Body of pancreas (tissue), 4 donors: ENCODE data around the gene CRK. TPM values are rescaled to one million over a fixed set of nuclear protein-coding genes. Genes with fewer than 3 reads are reported as not detected.

Source experiments
- ATAC-seq: fragments of 150-250 bp; one replicate; pipeline ENCODE4 v1.9.1; 2016
- DNase-seq, 4 donors: peaks; one replicate each; pipeline ENCODE4 v3.0.0-alpha.2; 2019
- H3K27ac ChIP-seq, 4 donors: fragments of 200-600 bp; sonication (generic); 1 replicate in 3 of 4; 2 replicates in 1 of 4; pipeline versions ENCODE4 v1.5.1 to v1.6.1; 2016 to 2019; ENCODE audit warnings: mild to moderate bottlenecking in 1 of 4, mixed read lengths in 1 of 4, moderate library complexity in 1 of 4
- H3K27me3 ChIP-seq, 2 donors: fragments of 200-600 bp; sonication (generic); one replicate each; pipeline ENCODE4 v1.6.0; 2016; ENCODE audit warnings: mild to moderate bottlenecking in 1 of 2
- H3K36me3 ChIP-seq, 2 donors: fragments of 200-600 bp; sonication (generic); replicated peaks in 1 of 2; 2 replicates each; pipeline ENCODE4 v1.5.1; 2016; ENCODE audit warnings: low read depth in 2 of 2; ENCODE audit not compliant: insufficient read depth in 1 of 2
- H3K4me1 ChIP-seq: fragments of 200-600 bp; sonication (generic); one replicate; pipeline ENCODE4 v1.6.0; 2016
- H3K4me3 ChIP-seq, 2 donors: fragments of 200-600 bp; sonication (generic); 1 replicate in 1 of 2; 2 replicates in 1 of 2; pipeline ENCODE4 v1.5.1; 2016 to 2019
- H3K9me3 ChIP-seq, 3 donors: fragments of 200-600 bp; sonication (generic); 1 replicate in 2 of 3; 2 replicates in 1 of 3; pipeline ENCODE4 v1.5.1; 2016
- CTCF ChIP-seq, 7 experiments: fragments of 450-650 bp in 4 of 7; fragments of 200-600 bp in 3 of 7; sonication (generic) in 3 of 7; IDR thresholded peaks; one replicate each; pipeline ENCODE4 v1.5.1; 2016 to 2019; ENCODE audit warnings: antibody characterized with exemption in 7 of 7
- POLR2A ChIP-seq, 3 donors: fragments of 450-650 bp; IDR thresholded peaks; one replicate each; pipeline ENCODE4 v1.6.1; 2016; ENCODE audit warnings: antibody characterized with exemption in 3 of 3, mild to moderate bottlenecking in 2 of 3
- WGBS, 2 donors: methylation state at CpG; one replicate each; pipeline ENCODE4 v1.1.5; 2017; 5-methylcytosine and 5-hydroxymethylcytosine counted together
- intact Hi-C: fragments of 100-400 bp; cut with DNase I; formaldehyde crosslinking; loops from one replicate; pipeline ENCODE4 v1.15.1; 2023
- total RNA-seq, 2 donors: library from RNA; depleted of rRNA; stranded (reverse); fragments of >200 nt; gene quantifications; one replicate each; pipeline ENCODE4 v1.1.0, GENCODE V29; 2016

CRK gene
- total RNA-seq, result 10 to 100 TPM; 27.7 to 35.5 TPM

- ATAC-seq, result peak; percentile 91
- Histone ChIP-seq H3K27me3 (no peaks in the 10 kb centered on the region), H3K4me3 (peak within 1 kb of the TSS; percentile 77 to 94), H3K9me3 (no peaks in the 10 kb centered on the region), H3K4me1 (peaks cover 60% of the 10 kb centered on the region), H3K36me3 (no peaks in the 10 kb centered on the region), H3K27ac (peak within 1 kb of the TSS; percentile 95 to 97 (median 96))
- intact Hi-C loops, result no loop called here
- 1 to 3% methylated on average over 6 to 84 of the region's 93 CpGs for WGBS, 2 donors
- peak; percentile 96 to 98 (median 97) for DNase-seq
- TF ChIP-seq POLR2A (IDR thresholded peaks at IDR 0.05), result peak; percentile 91 to 95 (median 95)
- TF ChIP-seq CTCF (IDR thresholded peaks at IDR 0.05), result no peak
Observed at GRCh38 chr17:1455797-1456599, at the start of gene CRK. CRK (minus strand) TSS chr17:1456232; CDS start chr17:1456117, 115 bp downstream.

- Histone ChIP-seq H3K9me3 (no peaks in the 10 kb centered on the region), H3K36me3 (peaks cover 0 to 3% of the 10 kb centered on the region in 2 donors), H3K4me1 (no peaks in the 10 kb centered on the region), H3K4me3 (no peak overlapping the region), H3K27me3 (no peaks in the 10 kb centered on the region), H3K27ac (no peak overlapping the region)
- intact Hi-C loops, result no loop called here
- DNase-seq (no peak), ATAC-seq (no peak)
- 85 to 89% methylated on average over 5 of the region's 5 CpGs for WGBS, 2 donors
- TF ChIP-seq CTCF (IDR thresholded peaks at IDR 0.05), result no peak
- TF ChIP-seq POLR2A (IDR thresholded peaks at IDR 0.05), result no peak
Observed at GRCh38 chr17:1505586-1505985, 49.6 kb upstream of the CRK start.

- Histone ChIP-seq H3K27ac (no peak overlapping the region), H3K27me3 (no peaks in the 10 kb centered on the region), H3K4me1 (no peaks in the 10 kb centered on the region), H3K36me3 (peaks cover 0 to 3% of the 10 kb centered on the region in 2 donors), H3K9me3 (no peaks in the 10 kb centered on the region), H3K4me3 (no peak overlapping the region)
- no peak for TF ChIP-seq CTCF (IDR thresholded peaks at IDR 0.05)
- no peak for TF ChIP-seq POLR2A (IDR thresholded peaks at IDR 0.05)
- no peak for DNase-seq
- intact Hi-C loops, result no loop called here
- 71 to 80% methylated on average over 1 to 3 of the region's 3 CpGs for WGBS, 2 donors
- ATAC-seq, result no peak
Observed at GRCh38 chr17:1504866-1505265, 48.8 kb upstream of the CRK start.

GRCh38 chr17:1503699-1504098 is 47.7 kb upstream of the CRK start:
- Histone ChIP-seq H3K27me3 (no peaks in the 10 kb centered on the region), H3K27ac (no peak overlapping the region), H3K4me3 (no peak overlapping the region), H3K4me1 (no peaks in the 10 kb centered on the region), H3K9me3 (no peaks in the 10 kb centered on the region), H3K36me3 (peaks cover 0 to 3% of the 10 kb centered on the region in 2 donors)
- no peak for ATAC-seq
- no peak for DNase-seq
- WGBS, 2 donors, result 88 to 91% methylated on average over 10 of the region's 10 CpGs
- TF ChIP-seq POLR2A (IDR thresholded peaks at IDR 0.05) (no peak), CTCF (IDR thresholded peaks at IDR 0.05) (no peak)
- intact Hi-C loops, result no loop called here

- WGBS, 2 donors, result 77% methylated on average over 9 of the region's 9 CpGs
- H3K4me3 ChIP-seq, result no peak overlapping the region
- intact Hi-C loops, result no loop called here
- no peaks in the 10 kb centered on the region for H3K9me3 ChIP-seq
- peaks cover 8% of the 10 kb centered on the region for H3K4me1 ChIP-seq
- H3K36me3 ChIP-seq, result no peaks in the 10 kb centered on the region
- TF ChIP-seq CTCF (IDR thresholded peaks at IDR 0.05) (no peak), POLR2A (IDR thresholded peaks at IDR 0.05) (no peak)
- DNase-seq (no peak), ATAC-seq (no peak)
- H3K27me3 ChIP-seq, result no peaks in the 10 kb centered on the region
- H3K27ac ChIP-seq, result no peak overlapping the region
Observed at GRCh38 chr17:1498869-1499268, 42.8 kb upstream of the CRK start.
